HG03432 (cell line): ENCODE results near the gene SLC5A5.

Source experiments
- ATAC-seq: cut with Tn5 transposase; IDR thresholded peaks from one replicate; pipeline ENCODE4 v1.9.1; 2021; ENCODE audit warnings: mild to moderate bottlenecking, moderate library complexity; ENCODE audit not compliant: unreplicated experiment

The SLC5A5 gene

GRCh38 chr19:17846146-17846545, 25.6 kb upstream of the SLC5A5 start:
- ATAC-seq, result no peak

DNA sequence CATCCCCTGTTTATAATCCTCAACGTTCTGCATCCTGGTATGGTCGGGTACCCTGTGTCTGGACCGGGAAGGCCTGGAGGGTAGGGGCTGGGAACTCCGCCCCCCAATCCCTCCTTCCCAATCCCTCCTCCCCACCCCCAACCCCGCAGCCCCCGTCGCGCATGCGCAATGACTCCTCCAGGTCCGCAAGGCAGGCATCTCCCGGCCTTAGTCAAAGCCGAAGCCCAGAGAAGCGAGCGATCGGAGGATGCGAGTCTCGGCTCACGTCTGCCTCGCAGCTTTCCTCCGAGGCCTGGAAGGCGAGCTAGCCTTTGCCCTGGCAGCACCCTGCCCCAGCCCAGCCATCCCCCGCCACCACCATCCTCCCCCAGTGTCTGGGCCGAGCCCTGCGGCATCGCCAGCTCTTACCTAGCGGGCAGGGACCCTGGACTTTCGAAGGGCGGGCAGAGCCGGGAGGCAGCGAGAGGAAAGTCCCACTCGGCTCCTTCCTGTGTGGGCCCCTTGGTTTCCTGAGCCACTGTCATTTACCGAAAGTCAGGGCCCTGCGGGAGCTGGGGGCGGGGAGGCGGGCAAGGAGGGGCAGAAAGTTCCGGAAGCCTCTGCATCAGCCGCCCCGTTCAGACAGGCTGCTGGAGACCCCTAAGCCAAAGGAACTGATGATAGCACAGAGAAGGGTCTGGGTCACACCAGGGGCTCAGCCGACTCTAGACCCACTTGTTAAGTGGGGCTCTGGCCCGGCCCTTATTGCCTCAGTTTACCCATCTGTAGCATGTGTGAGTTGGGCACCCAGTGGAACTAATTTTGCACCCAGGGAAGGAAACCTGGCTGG, 24.0 kb upstream of the SLC5A5 start, which contains the start of gene JAK3:
JAK3 (minus strand) TSS at position 445 of the 829 bp plus-strand sequence. CDS start 3,565 bp downstream, outside the sequence.
- ATAC-seq, result peak; percentile 61

GRCh38 chr19:17848595-17849292, 23.0 kb upstream of the SLC5A5 start:
- ATAC-seq, result no peak

DNA sequence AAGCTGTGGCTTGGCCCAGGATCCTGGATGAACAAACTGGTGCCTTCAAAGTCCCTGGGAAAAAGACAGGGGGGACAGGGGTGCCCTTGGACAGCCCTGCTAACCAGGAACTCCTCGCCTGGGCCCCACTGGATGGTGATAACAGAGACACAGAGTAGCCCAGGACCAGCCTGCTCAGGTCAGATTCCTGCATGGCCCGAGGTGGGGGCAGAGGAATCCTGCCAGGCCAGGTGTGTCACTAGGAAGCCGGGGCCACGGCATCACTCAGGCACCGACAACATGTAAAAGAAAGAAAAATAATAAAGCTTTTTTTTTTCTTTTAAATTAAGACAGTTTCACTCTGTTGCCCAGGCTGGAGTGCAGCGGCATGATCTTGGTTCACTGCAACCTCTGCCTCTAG, 17.7 kb upstream of the SLC5A5 start:
- no peak for ATAC-seq

DNA sequence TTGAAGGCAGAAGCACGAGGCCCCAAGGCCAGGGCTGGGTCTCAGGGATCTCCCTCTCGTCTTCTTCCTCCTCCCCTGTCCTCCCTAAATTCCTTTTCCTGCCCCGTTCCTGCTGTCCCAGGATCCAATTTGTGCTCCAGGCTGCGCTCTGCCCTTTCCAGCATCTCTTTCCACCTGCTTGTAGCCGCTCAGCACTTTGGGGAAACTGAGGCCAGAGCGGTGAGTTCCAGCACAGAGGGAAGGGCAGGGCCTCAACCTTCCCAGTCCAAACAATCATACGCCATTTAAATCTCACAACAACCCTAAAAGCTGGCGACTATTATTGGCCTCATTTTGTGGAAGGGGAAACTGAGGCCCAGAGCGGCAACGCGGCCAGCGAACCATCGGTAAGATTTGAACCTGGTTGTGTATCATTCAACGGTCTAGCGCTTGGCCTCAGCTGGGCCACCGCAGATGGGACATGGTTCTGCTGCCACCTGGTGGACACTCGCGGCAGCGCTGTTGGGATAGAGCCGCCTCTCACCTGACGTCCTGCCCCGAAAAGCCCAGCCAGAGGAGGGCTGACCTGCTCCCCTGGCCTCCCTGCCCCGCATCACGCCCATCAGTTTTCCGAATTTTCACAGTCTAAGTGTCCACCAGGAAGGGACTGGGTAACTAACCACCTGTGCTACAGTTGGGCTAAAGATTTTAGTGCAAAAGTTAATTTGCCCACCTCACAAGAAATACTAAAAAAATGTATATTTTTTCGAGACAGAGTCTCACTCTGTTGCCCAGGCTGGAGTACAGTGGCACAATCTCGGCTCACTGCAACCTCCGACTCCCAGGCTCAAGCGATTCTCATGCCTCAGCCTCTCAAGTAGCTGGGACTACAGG, 16.2 kb upstream of the SLC5A5 start:
- ATAC-seq, result no peak

- peak; percentile 87 for ATAC-seq
Measured at GRCh38 chr19:17859533-17860330, 12.0 kb upstream of the SLC5A5 start, which contains the start of gene RPL18A. RPL18A (plus strand) TSS chr19:17859910; CDS start chr19:17859957, 47 bp downstream.

DNA sequence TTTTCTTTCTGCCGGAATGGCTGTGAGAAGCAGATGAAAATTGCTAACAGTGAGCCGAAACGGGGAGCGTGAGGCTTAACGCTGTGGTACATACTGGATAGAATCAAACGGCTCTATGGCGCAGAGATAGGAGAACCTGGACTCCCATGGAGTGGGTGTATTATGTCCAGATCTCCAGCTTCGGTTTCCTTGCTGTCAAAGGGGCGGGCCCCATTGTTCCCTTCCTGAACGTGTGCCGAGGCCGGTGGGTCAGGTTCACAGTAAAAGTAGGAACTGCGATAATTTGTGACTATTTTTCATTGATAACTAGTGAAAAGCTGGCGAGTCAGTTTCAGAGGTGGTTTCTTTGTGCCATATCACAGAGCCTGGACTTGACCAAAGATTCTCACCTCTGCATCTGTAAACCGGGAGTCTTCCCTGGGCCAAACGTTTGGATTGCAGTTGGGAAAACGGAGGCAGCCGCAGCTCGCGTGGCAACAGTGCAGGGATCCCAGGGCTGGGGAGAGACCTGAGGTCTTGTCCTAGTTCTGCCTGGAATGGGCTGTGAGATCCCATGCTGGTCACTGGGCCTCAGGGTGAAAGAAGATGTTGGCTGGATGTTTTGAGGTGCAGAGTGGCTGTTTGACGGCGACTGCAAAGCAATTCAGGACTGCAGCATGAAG, 11.3 kb upstream of the SLC5A5 start:
- no peak for ATAC-seq

GRCh38 chr19:17860993-17861360, 10.8 kb upstream of the SLC5A5 start:
- ATAC-seq, result no peak

DNA sequence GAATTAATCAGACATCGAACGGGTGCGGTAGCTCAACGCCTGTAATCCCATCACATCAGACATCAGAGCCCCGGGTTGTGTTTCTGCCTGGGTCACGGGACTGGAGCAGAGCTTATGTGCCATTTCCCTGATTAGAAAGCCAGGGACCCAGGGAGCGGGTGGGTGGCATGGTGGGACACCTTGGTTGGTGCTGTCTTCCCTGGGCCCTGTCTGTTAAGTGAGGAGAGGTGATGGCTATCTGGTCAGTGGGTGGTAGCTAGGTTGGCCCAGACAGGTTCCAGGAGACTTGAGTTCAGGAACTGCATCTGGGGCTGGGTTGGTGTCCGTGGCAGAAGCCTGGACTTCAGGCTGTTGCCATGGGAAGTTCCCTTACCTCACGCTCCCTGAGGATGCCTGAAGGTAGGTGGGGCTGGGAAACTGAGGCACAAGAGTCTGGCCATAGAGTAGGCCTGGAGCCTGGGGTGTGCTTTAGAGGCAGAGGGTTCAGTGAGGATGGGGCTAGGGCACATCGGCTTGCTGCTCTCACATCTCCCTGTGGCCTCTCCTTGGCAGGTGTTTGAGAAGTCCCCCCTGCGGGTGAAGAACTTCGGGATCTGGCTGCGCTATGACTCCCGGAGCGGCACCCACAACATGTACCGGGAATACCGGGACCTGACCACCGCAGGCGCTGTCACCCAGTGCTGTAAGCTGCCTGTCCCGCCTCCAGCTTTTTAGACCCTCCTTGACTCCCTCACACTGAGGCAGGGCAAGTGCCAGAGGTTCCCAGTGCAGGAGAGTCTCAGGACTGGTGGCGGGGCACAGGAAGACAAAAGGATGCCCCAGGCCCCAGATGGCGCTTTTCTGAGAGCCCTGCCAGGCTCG, 10.0 kb upstream of the SLC5A5 start:
- no peak for ATAC-seq

DNA sequence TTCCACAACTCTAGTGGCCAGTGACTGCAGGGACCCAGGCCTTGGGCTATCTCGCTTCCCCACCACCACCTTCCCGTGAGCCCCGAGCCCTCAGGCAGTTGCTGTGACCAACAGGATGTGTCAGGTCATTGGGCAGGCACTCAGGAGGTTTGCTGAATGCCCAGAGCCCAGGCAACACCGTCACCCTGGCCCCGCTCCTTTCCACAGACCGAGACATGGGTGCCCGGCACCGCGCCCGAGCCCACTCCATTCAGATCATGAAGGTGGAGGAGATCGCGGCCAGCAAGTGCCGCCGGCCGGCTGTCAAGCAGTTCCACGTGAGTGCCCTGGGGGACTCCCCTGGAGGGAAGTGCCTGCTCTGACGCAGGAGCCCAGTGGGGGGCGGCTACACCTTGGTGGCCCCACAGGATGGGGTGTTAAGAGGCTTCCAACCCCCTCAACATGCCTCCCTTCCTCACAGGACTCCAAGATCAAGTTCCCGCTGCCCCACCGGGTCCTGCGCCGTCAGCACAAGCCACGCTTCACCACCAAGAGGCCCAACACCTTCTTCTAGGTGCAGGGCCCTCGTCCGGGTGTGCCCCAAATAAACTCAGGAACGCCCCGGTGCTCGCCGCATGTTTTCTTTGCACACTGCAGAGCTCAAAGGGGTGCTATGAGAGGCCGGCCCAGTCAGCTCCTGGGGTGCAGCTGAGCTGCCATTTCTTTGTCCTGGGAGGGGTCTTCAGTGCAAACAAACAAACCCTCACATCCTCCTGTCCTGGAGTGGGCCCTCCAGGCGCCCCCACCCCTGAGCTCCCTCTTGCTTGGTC, 8.8 kb upstream of the SLC5A5 start:
- ATAC-seq, result no peak

GRCh38 chr19:17863520-17864182, 8.1 kb upstream of the SLC5A5 start:
- no peak for ATAC-seq

DNA sequence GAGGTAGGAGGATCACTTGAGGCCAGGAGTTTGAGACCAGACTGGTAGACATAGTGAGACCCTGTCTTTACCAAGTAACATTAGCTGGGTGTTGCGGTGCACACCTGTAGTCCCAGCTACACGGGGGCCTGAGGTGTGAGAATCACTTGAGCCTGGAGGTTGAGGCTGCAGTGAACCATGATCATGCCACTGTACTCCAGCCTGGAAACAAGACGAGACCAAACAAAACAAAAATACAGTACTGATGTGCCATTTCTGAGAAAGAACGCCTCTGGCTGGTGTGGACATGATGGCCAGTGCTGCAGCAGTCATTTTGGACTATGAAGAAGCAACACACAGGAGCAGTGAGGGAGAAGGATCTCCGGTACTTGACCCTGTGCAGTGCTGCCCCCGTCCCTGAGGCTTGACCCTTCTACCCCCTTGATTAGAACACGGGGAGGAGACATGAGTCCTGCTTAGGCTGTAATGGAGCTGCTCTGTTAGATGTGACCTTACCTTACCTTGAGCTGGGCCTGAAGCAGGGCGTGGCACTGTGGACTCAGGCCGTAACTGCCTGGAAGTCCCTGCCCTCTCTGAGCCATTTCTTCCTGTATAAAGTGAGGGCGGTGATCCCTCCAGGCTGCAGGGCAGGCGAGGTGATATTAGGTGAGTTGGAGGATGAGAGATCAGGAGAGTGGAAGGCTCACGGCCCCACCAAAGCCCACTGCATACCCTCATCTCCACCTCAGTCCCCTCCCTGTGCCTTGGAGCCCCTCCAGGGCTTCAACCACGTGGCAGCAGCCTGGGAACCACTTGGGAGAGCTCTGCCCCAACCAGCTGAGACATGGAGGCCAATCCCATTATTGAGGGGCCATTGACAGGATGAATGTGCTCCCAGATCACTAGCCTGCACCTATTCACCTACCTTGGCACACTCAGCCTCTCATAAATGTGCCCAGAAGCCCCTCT, 6.1 kb upstream of the SLC5A5 start:
- ATAC-seq, result no peak

- no peak for ATAC-seq
Measured at GRCh38 chr19:17866312-17866963, 5.3 kb upstream of the SLC5A5 start.

DNA sequence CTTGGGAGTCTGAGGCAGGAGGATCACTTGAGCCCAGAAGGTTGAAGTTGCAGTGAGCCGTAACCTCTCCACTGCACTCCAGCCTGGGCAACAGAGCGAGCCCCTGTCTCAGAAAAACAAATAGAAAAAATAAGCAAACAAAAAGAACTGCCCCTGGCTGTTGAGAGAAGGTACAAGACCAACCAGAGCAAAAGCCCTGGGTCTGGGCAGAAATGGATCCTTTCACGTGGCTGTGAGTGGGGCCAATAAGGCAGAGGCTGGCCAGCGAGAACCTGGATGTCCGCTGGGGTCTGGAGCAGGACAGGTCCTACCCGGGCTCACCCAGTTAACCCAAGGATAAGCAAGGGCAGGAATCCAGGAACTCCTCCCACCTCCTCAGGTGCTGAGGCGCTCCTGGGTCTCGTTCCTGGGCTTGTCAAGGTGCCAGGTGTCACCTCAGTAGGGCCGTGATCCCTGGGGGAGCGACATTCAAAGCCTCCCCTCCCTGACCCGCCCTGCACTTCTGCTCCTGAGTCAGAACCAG, 4.7 kb upstream of the SLC5A5 start:
- ATAC-seq, result no peak

GRCh38 chr19:17868669-17869068, 3.1 kb upstream of the SLC5A5 start:
- no peak for ATAC-seq
